NOMO-1 treated with DMSO at 0.1 percent for 48 hours (cell line): Measurements from ENCODE around the gene MYO3A.
"Not testable (repeated sequence)": the region's sequence is repeated elsewhere in the genome, so short reads cannot be mapped to it uniquely, and the experiment has no call there.

Experiments used
- DNase-seq: peaks from one replicate; lab custom pipeline; 2025; ENCODE audit not compliant: unreplicated experiment; lab: John Stamatoyannopoulos, UW

The MYO3A gene

GRCh38 chr10:26067680-26068079 lies 133.7 kb downstream of the MYO3A start:
- peak; percentile 66 for DNase-seq

DNA sequence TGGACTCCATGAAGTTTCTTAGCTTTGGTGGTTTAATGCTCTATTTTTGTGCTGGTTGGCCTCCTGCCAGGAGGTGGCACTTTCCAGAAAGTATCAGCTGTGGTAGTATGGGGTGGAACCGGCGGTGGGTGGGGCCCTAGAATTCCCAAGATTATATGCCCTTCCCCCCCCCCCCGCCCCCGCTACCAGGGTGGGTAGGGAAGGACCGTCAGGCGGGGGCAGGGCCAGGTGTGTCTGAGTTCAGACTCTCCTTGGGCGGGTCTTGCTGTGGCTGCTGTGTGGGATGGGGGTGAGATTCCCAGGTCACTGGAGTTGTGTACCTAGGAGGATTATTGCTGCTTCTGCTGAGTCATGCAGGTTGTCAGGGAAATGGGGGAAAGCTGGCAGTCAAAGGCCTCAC lies 146.9 kb downstream of the MYO3A start:
- DNase-seq: not testable (repeated sequence)

GRCh38 chr10:26081459-26081858 lies 147.4 kb downstream of the MYO3A start:
- DNase-seq: no peak

GRCh38 chr10:26085549-26085948 lies 151.5 kb downstream of the MYO3A start:
- DNase-seq: no peak

- DNase-seq: no peak
Measured at GRCh38 chr10:26087666-26088065, 153.6 kb downstream of the MYO3A start.

- DNase-seq: peak; percentile 98
Measured at GRCh38 chr10:26090026-26090425, 156.0 kb downstream of the MYO3A start.

DNA sequence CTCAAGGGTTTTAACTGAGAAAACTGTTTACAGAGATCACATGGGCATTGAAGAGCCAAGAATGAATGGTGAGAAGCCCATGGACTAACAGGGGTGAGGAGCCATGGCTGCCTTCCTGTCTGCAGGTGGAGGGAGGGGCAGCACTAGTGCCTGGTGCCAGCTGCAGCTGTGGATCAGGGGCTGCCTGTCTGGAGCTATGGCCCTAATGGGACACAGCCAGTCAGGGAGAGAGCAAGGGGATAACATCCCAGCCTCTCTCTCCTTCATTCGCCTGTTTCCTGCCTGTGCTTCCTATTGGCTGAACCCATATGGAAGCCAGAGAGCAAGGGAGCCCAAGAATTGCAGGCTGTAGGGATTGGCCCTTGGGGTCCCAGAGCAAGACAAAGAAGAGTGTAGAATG lies 156.7 kb downstream of the MYO3A start:
- DNase-seq: no peak

DNA sequence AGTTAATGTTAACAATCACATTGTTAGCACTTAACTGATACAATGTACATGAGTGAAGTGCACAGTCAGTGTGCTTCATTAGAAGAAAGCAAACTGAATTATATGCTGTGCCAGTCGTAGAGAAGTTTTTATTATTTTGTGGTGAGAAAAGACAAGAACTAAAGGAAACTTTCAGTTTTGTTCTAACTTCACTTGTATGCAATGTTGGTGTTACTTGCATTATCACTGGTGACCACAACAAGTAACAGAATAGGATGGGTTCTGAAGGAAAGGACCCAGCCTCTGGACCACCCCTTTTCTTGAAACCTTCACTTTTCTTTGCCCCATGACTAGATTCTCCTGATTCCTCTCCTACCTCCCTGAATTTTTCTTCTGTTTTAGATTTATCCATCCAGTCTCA lies 159.2 kb downstream of the MYO3A start:
- no peak for DNase-seq

GRCh38 chr10:26095781-26096180 lies 161.8 kb downstream of the MYO3A start:
- DNase-seq: no peak

DNA sequence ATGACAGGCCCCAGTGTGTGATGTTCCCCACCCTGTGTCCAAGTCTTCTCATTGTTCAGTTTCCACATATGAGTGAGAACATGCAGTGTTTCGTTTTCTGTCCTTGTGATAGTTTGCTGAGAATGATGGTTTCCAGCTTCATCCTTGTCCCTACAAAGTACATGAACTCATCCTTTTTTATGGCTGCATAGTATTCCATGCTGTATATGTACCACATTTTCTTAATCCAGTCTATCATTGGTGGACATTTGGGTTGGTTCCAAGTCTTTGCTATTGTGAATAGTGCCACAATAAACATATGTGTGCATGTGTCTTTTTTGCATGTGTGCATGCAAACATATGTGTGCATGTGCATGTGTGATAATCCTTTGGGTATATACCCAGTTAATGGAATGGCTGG lies 163.5 kb downstream of the MYO3A start:
- not testable (repeated sequence) for DNase-seq

- peak; percentile 60 for DNase-seq
Measured at GRCh38 chr10:26112532-26112931, 178.5 kb downstream of the MYO3A start.

DNA sequence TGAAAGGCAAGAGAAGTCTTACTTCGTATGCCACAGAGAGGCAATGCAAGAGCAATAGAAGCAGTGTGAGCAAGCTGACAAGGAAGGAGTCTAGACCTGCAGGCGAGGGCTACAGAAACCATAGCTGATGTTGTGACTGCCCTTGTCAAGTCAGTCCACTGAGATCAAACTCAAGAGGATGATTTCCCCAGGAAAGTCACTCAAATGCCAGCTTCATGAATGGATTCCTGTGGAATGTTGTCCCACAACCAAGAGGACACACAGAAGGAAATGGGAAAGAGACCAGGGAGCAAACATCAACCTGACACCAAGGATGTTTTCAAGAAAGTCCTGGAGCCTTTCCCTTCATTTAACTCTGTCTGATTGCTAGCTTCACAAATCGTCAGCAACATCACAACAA lies 204.6 kb downstream of the MYO3A start:
- no peak for DNase-seq

DNA sequence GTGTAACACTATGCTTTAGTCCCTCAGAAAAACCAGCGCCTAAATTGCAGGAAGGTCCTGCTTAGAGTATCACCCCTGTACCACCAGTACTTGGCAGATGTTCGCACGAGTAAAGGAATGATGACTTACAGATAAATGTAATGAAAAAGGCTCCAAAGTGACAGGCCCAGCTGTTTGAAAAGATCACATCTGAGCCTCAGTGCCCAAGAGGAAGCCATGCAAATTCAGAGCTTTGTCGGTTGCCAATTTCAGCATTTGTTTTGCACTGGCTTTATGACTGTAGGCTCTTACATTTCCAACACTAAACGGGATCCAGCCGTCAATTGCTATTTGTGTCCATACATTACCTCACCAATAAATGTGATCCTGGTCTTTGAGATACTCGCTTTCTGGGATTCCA lies 222.0 kb downstream of the MYO3A start:
- DNase-seq: no peak

DNA sequence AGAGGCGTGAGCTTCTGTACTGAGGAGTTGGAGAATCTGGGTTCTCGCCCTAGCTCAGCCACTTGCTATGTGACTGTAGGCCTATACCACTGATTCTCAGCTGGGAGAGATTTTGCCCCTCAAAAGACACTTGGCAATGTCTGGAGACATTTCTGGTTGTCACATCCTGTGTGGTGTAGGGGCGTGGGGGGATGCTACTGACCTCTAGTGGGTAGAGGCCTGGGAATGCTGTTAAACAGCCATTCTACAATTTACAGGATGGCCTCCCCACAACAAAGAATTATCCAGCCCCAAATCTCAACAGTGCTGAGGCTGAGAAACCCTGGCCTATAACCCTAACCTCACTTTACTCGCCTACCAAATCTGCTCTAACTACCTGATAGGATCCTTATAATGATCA lies 223.7 kb downstream of the MYO3A start:
- DNase-seq: no peak

DNA sequence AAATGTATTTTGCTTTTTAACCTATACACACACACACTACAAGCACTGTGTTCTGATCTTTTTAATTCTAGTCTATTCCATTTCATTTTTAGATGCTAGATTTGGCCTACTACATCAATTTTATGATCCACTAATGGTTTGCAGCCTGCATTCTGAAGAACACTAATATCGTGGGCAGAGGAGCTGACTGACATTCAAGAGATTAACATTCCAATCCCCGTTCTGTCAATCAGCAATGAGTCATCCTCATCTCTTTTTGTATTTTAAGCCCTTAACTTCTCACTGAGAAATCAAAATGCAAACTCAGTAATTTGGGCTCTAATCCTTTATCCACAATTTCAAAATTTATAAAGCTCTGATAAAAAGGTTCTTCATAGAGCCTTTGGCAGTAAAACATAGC lies 235.4 kb downstream of the MYO3A start:
- DNase-seq: no peak

- no peak for DNase-seq
Measured at GRCh38 chr10:26172131-26172530, 238.1 kb downstream of the MYO3A start.

DNA sequence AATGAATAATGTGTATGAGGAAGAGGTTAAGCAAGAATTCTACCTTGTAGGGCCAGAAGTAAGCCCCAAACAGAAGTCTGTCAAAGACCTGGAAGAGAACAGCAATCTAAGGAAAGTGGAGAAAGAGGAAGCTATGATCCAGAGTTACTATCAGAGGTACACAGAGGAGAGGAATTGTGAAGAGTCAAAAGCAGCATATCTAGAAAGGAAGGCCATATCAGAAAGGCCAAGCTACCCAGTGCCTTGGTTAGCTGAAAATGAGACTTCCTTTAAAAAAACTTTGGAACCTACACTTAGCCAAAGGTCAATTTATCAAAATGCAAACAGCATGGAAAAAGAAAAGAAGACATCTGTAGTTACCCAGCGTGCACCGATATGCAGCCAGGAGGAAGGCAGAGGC lies 239.8 kb downstream of the MYO3A start:
- DNase-seq: peak; percentile 33

DNA sequence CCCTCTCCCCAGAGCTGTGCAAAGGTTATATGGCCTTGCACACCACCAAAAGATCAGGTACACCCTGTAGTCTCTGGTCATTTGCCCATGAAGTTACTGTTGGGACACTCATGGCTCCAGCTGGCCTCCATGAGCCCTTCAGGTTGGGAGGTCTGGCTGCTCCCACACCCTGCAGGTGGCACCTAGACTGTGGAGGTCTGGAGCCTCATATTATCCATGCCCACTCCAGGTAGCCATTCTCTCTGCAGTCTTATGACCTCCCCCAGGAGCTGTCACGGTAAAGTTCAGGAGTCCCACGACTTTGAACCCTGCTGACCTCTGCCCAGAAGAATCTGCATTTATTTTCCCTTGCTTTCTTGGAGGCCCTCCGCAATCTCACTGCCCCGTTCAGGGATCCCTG lies 243.3 kb downstream of the MYO3A start:
- DNase-seq: no peak

DNA sequence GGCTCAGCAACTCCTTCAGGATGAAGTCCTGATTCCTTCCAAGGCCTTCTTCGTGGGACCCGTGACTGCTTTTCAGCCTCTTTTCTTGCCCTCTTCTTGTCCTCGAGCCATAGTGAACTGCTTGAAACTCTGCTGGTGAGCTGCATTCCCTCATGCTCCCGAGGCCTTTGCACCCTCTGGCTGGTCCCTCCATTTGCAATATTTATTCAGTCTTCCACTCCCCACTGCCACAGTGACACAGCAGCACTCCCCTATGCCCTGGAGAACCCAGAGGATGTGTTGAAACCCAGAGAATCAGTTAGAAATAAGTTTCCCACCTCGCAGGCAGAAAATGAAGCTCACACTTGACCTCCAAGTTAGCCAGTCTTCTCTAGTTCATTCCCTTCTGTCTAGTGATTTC lies 260.2 kb downstream of the MYO3A start:
- DNase-seq: no peak

DNA sequence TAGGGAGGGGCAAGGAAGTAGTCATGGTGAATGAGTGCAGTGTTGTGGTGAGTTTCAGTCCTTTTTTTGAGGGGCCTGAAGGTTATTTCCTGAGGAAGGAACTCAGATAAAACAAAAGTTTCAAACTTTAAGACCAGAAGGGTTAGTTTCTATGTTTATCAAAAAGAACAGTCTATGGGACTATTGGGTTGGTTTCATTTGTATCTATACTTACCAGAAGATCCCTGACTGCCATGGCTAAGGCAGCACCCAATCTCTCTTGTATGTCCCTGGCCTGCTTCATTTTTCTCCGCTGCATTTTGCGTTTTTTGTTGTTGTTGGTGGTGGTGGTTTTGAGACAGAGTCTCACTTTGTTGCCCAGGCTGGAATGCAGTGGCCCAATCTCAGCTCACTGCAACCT lies 263.2 kb downstream of the MYO3A start:
- no peak for DNase-seq

- no peak for DNase-seq
Measured at GRCh38 chr10:26198119-26198518, 264.1 kb downstream of the MYO3A start.

DNA sequence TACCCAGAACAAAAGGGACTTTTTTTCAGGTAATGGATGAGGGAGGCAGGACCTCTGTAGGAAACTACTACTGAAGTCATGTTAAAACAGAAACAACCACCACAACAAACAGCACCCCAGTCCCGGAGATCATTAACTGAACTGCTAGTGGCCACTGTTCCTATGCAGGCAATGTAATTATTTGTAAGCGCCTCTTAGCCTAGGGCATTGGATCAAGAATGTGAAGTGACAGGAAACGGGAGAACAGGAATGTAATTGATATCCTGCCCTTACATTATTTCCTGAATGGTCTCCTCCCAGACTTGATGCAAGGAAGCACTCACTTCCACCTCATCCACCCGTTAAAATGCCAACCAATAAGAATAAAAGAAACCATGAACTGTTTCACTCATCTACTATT lies 265.8 kb downstream of the MYO3A start:
- DNase-seq: no peak

GRCh38 chr10:26205223-26205622 lies 271.2 kb downstream of the MYO3A start:
- DNase-seq: no peak
